Body of pancreas (tissue), 4 donors: ENCODE data around the gene SLC45A2.
"Not testable (repeated sequence)": the region's sequence is repeated elsewhere in the genome, so short reads cannot be mapped to it uniquely, and the experiment has no call there.

Source experiments
- CTCF ChIP-seq, 7 experiments: fragments of 450-650 bp in 4 of 7; fragments of 200-600 bp in 3 of 7; sonication (generic) in 3 of 7; IDR thresholded peaks; one replicate each; pipeline ENCODE4 v1.5.1; 2016 to 2019; ENCODE audit warnings: antibody characterized with exemption in 7 of 7
- POLR2A ChIP-seq, 3 donors: fragments of 450-650 bp; IDR thresholded peaks; one replicate each; pipeline ENCODE4 v1.6.1; 2016; ENCODE audit warnings: antibody characterized with exemption in 3 of 3, mild to moderate bottlenecking in 2 of 3

GRCh38 chr5:34030585-34030984, 46.1 kb upstream of the SLC45A2 start:
- not testable (repeated sequence) for TF ChIP-seq POLR2A, CTCF (IDR thresholded peaks at IDR 0.05)
